K562 (cell line): ENCODE data around the gene CTTNBP2. TPM values are rescaled to one million over a fixed set of nuclear protein-coding genes. Genes with fewer than 3 reads are reported as not detected.

ENCODE experiments used
- ATAC-seq: fragments of 200-7000 bp; cut with Tn5 transposase; 3 replicates; pipeline ENCODE4 v1.9.1; 2020; ENCODE audit warnings: moderate library complexity
- BruUV-seq: library from RNA; stranded (reverse); fragments of 400-500 nt; replicated peaks from 2 replicates; lab custom pipeline; 2021; lab: Mats Ljungman, UMichigan
- CTCF ChIA-PET: fragments of 300-600 bp; formaldehyde crosslinking; extraction: SDS; loops from one replicate; lab custom pipeline; 2021; ENCODE audit warnings: low intra/inter-chr PET ratio; lab: Yijun Ruan, JAX
- POLR2A ChIA-PET: fragments of 300-600, 350-650 bp; sonication (Branson Sonifier 250); formaldehyde crosslinking; extraction: SDS; loops from one replicate; lab custom pipeline; 2021; ENCODE audit warnings: antibody characterized with exemption, inconsistent platforms; lab: Yijun Ruan, JAX
- DNase-seq, 4 experiments: peaks; one replicate each; pipeline versions ENCODE4 v3.0.0 to v3.0.0-alpha.2; 2011 to 2018; ENCODE audit warnings: low spot score in 3 of 4, mixed read lengths in 3 of 4; ENCODE audit errors: extremely low read depth in 1 of 4
- FAIRE-seq: peaks from 2 replicates; lab custom pipeline; 2011; peaks lifted over from hg19 to GRCh38; lab: Jason Lieb, UNC
- H2AFZ ChIP-seq: 2 replicates; pipeline ENCODE4 v1.6.0; 2011; ENCODE audit warnings: low read depth, low read length, control low read depth, inconsistent platforms
- H3K27ac ChIP-seq: fragments of 200-600 bp; 3 replicates; pipeline ENCODE4 v1.8.0; 2011; ENCODE audit warnings: low read depth, mild to moderate bottlenecking, control low read depth, inconsistent platforms, low read length, moderate library complexity, mixed read lengths; ENCODE audit errors: extremely low read depth
- H3K27me3 ChIP-seq, 2 experiments: fragments of 300-600 bp in 1 of 2; 2 replicates in 1 of 2; 3 replicates in 1 of 2; pipeline versions ENCODE4 v1.6.0 to v1.8.0; 2011; ENCODE audit warnings: inconsistent platforms in 2 of 2, low read length in 2 of 2, mild to moderate bottlenecking in 1 of 2, mixed read lengths in 1 of 2, moderate library complexity in 1 of 2; ENCODE audit not compliant: control insufficient read depth in 2 of 2, insufficient read depth in 2 of 2
- H3K36me3 ChIP-seq: fragments of 300-600 bp; 3 replicates; pipeline ENCODE4 v1.8.0; 2011; ENCODE audit warnings: mild to moderate bottlenecking, low read length, inconsistent platforms; ENCODE audit not compliant: control insufficient read depth, insufficient read depth
- H3K4me1 ChIP-seq, 2 experiments: fragments of 200-600 bp in 1 of 2; replicated peaks in 1 of 2; 2 replicates in 1 of 2; 3 replicates in 1 of 2; pipeline versions ENCODE4 v1.5.1 to v1.8.0; 2011; ENCODE audit warnings: inconsistent platforms in 2 of 2, low read length in 2 of 2, mild to moderate bottlenecking in 1 of 2, mixed read lengths in 1 of 2, moderate library complexity in 1 of 2; ENCODE audit not compliant: control insufficient read depth in 2 of 2, insufficient read depth in 2 of 2
- H3K4me2 ChIP-seq: 2 replicates; pipeline ENCODE4 v1.6.1; 2011; ENCODE audit warnings: low read length, control low read depth, inconsistent platforms, mixed read lengths; ENCODE audit not compliant: insufficient read depth
- H3K4me3 ChIP-seq: fragments of 200-600 bp; sonication (generic), shearing (Covaris generic); 2 replicates; pipeline ENCODE4 v1.5.1; 2016; ENCODE audit warnings: control low read depth, inconsistent platforms
- H3K79me2 ChIP-seq: fragments of 200-600 bp; 3 replicates; pipeline ENCODE4 v1.8.0; 2011; ENCODE audit warnings: low read length, inconsistent platforms; ENCODE audit not compliant: control insufficient read depth, insufficient read depth
- H3K9ac ChIP-seq, 2 experiments: 2 replicates each; pipeline versions ENCODE4 v1.6.0 to v1.6.1; 2011; ENCODE audit warnings: low read depth in 2 of 2, low read length in 2 of 2, control low read depth in 1 of 2, inconsistent platforms in 1 of 2, mild to moderate bottlenecking in 1 of 2, mixed read lengths in 1 of 2; ENCODE audit not compliant: insufficient read depth in 1 of 2
- H3K9me1 ChIP-seq: one replicate; pipeline ENCODE4 v1.6.0; 2011; ENCODE audit warnings: inconsistent platforms, mild to moderate bottlenecking, low read length, moderate library complexity; ENCODE audit not compliant: control insufficient read depth, insufficient read depth
- H3K9me3 ChIP-seq: replicated peaks from 2 replicates; pipeline ENCODE4 v1.5.1; 2011; ENCODE audit warnings: low read depth, low read length, inconsistent platforms; ENCODE audit not compliant: control insufficient read depth, insufficient read depth
- H4K20me1 ChIP-seq: replicated peaks from 2 replicates; pipeline ENCODE4 v1.6.1; 2011; ENCODE audit warnings: low read length, inconsistent platforms, mixed read lengths; ENCODE audit not compliant: control insufficient read depth, insufficient read depth
- ARID3A ChIP-seq: IDR thresholded peaks from 2 replicates; pipeline ENCODE4 v1.6.1; 2012; ENCODE audit warnings: low read depth, low read length, improper control_type of control experiment, borderline replicate concordance
- BDP1 ChIP-seq: IDR thresholded peaks from 3 replicates; pipeline ENCODE4 v1.6.1; 2011; ENCODE audit not compliant: insufficient read length, insufficient read depth
- FOXJ2 ChIP-seq: fragments of 200-800 bp; sonication (Bioruptor generic); IDR thresholded peaks from 2 replicates; pipeline ENCODE4 v1.6.1; 2016; ENCODE audit warnings: missing genetic modification characterization, missing compliant biosample characterization
- GATAD2A ChIP-seq: fragments of 450-650 bp; IDR thresholded peaks from 2 replicates; pipeline ENCODE4 v1.6.1; 2017
- NCOA6 ChIP-seq: fragments of 450-650 bp; IDR thresholded peaks from 2 replicates; pipeline ENCODE4 v1.6.1; 2017; ENCODE audit warnings: mild to moderate bottlenecking
- NR0B1 ChIP-seq: fragments of 450-650 bp; IDR thresholded peaks from one replicate; pipeline ENCODE4 v1.6.1; 2018; ENCODE audit warnings: mild to moderate bottlenecking, moderate library complexity; ENCODE audit not compliant: partially characterized antibody
- RREB1 ChIP-seq: fragments of 250-450 bp; sonication (Bioruptor Pico); IDR thresholded peaks from 2 replicates; pipeline ENCODE4 v1.4.0; 2020
- ZNF507 ChIP-seq: conservative IDR thresholded peaks from 2 replicates; pipeline ENCODE4 v1.6.1; 2017; ENCODE audit warnings: missing genetic modification characterization, missing compliant biosample characterization
- WGBS: fragments of 100-300 bp; shearing (Covaris generic); methylation state at CpG from one replicate; pipeline ENCODE4 v1.1.6; 2016; ENCODE audit warnings: low coverage, mixed read lengths; ENCODE audit not compliant: insufficient coverage; ENCODE audit errors: missing lambda C conversion rate; 5-methylcytosine and 5-hydroxymethylcytosine counted together
- in situ Hi-C: fragments of 300-500 bp; cut with MboI; formaldehyde crosslinking; loops from 4 replicates; pipeline ENCODE4 v1.15.0; 2018; ENCODE audit warnings: inconsistent platforms, mixed read lengths
- intact Hi-C: fragments of 100-400 bp; cut with micrococcal nuclease; formaldehyde crosslinking; loops from 2 replicates; pipeline ENCODE4 v1.14.2; 2022
- polyA plus RNA-seq, 8 experiments: library from polyadenylated mRNA; depleted of rRNA in 4 of 8; stranded (reverse) in 5 of 8; unstranded in 3 of 8; fragments of >200 nt; fragmentation: Nextera tagmentation in 2 of 8; fragmentation: Illumina TruSeq in 1 of 8; extraction: Ambion mirVana in 2 of 8; extraction: Trizol in 1 of 8; gene quantifications; 2 replicates each; pipeline versions ENCODE4 v1.2.1 to v1.2.3, GENCODE V29; 2011 to 2014; ENCODE audit warnings: inconsistent platforms in 1 of 8, missing spikeins in 1 of 8
- total RNA-seq, 7 experiments: library from RNA; depleted of rRNA in 6 of 7; stranded (reverse); fragments of >200 nt in 6 of 7; fragmentation: Illumina TruSeq in 2 of 7; extraction: Trizol in 2 of 7; gene quantifications; 2 replicates each; pipeline versions ENCODE4 v1.2.1 to v1.2.3, GENCODE V29; 2011 to 2021; ENCODE audit warnings: low replicate concordance in 1 of 7

The CTTNBP2 gene
- total and polyA plus RNA-seq, 9 of the 15 experiments (the other 6 are each of a cell fraction or from before 2014, with no cell fraction given), result 0.05 TPM; not detected in 8

- Histone ChIP-seq H3K4me2 (no peak overlapping the region), H3K27ac (no peak overlapping the region), H3K79me2 (no peaks in the 10 kb centered on the region), H2AFZ (no peak overlapping the region), H3K9me1 (no peaks in the 10 kb centered on the region), H3K36me3 (no peaks in the 10 kb centered on the region), H4K20me1 (no peaks in the 10 kb centered on the region), H3K9me3 (no peaks in the 10 kb centered on the region), H3K27me3 (no peaks in the 10 kb centered on the region; a peak in 1 of 5 replicates), H3K4me1 (no peaks in the 10 kb centered on the region), H3K4me3 (no peak overlapping the region), H3K9ac (no peak overlapping the region)
- FAIRE-seq, result no peak
- TF ChIP-seq NCOA6 (no peak), FOXJ2 (no peak), GATAD2A (no peak)
- no peak for ATAC-seq
- no peak for DNase-seq
- intact Hi-C loops (no loop called here), in situ Hi-C loops (no loop called here)
- ChIA-PET POLR2A (no interaction called here), CTCF (no interaction called here)
- no TSS peak for BruUV-seq
Observed at GRCh38 chr7:117896339-117896738, 23.1 kb upstream of the CTTNBP2 start.

- intact Hi-C loops, result no loop called here
- no peaks in the 10 kb centered on the region; a peak in 1 of 5 replicates for H3K27me3 ChIP-seq
- in situ Hi-C loops, result no loop called here
- H4K20me1 ChIP-seq, result no peaks in the 10 kb centered on the region
- no peak overlapping the region for H3K4me3 ChIP-seq
- 0% methylated on average over 3 of the region's 3 CpGs for WGBS
- H2AFZ ChIP-seq, result no peak overlapping the region
- H3K9me1 ChIP-seq, result no peaks in the 10 kb centered on the region
- FAIRE-seq (no peak), ATAC-seq (no peak), DNase-seq (no peak)
- H3K79me2 ChIP-seq, result no peaks in the 10 kb centered on the region
- H3K27ac ChIP-seq, result no peak overlapping the region
- no peaks in the 10 kb centered on the region for H3K9me3 ChIP-seq
- no TSS peak for BruUV-seq
- no peak overlapping the region for H3K4me2 ChIP-seq
- H3K36me3 ChIP-seq, result no peaks in the 10 kb centered on the region
- CTCF ChIA-PET, result no interaction called here
- no peak overlapping the region for H3K9ac ChIP-seq
- no peaks in the 10 kb centered on the region for H3K4me1 ChIP-seq
- POLR2A ChIA-PET, result interaction anchor here (0.6 kb wide), 1 partner anchor 1750 kb away, joined by 3 read pairs; no protein-coding TSS in a partner anchor
- TF ChIP-seq ARID3A, result no peak
- TF ChIP-seq ZNF507 (tag), result no peak
- TF ChIP-seq RREB1 (CRISPR knock-in tag), result no peak
- TF ChIP-seq NR0B1, result no peak
- TF ChIP-seq BDP1, result no peak
Observed at GRCh38 chr7:117895276-117895675, 22.0 kb upstream of the CTTNBP2 start.
